ENCODE results near the gene RFC1.

- TF ChIP-seq CTCF (IDR thresholded peaks at IDR 0.05; ENCODE audit: low read depth, low read length) (no peak), MAX (IDR thresholded peaks at IDR 0.05; ENCODE audit: low read depth, low read length) (no peak)
Measured at GRCh38 chr4:39302901-39303300, 63.3 kb downstream of the RFC1 start.
